Right forelimb (tissue), 1 donor: ENCODE measurements around the gene CFAP53.

Source experiments
- DNase-seq: peaks from one replicate; pipeline ENCODE4 v3.0.0-alpha.2; 2018

CFAP53 gene

DNA sequence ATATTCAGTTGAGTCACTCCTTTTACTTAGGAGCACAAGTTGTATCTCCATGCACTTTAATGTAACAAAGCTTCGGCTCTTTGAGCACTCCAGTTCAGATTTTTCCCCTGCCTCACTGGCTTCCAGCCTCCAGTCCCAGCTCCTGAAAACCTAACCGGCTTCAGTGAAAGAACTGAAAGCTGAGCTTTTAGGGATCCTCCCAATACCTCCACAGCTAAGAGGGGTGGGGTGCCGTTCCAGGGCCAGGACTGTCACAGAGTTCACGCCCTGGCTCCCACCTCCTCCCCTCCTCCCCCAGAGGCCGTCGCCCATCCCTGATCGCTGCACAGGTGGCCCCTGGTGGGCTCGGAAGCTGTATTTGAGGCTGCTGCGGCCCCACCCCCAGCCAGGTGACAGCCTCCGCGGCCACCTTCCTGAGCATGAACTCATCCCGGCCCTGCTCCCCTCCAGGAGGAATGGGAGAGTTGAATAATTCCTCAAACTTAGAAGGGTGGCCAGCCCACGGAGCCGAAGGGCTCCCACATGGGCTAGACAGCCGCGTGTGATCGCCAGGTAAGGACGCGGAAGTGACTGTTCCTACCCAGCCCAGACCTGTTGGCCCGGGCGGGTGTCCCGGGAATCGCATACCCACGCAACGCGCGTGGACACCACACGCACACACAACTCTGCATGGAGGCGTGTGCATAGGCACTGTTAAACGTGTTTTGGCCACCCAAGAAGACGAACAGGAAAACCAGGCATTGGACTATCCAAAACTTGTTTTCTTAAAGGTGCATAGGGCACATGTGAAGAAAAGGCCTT is 73.1 kb downstream of the CFAP53 start:
- no peak for DNase-seq

DNA sequence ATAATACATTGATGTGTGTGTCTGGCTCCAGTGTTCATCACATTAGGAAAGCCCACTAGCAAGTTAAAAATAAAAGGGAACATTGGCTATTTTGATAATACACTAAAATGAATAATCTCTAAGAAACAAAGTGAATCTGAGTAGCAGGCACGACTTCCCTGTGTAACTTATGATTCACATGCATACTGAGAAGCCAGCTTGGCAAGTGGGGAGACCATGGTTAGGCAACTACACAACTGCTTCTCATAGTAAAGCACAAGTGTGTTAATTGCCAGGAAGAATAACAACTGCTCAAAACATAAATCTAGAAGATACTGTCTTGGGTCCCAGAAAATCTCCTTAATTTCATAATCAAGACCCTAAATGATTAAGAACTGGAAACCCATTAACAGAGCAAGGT is 75.4 kb downstream of the CFAP53 start:
- DNase-seq: no peak

DNA sequence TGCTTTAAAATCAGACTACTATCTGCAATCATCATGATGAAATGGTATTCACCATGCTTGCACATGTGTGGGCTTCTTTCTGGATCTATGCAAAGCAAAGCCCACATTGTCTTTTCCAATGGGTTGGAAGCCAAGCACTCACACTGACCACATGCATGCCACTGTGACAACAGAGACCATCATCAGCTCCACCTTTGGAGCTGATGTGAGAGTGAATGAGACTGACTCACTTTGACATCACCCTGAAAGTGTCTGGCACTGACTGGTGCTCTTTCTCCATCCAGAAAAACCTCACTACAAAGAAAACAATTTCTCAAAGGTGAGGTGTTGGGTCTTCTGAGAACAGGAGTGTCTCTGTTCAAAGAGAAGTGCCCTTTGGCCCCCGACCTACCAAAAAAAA is 76.1 kb downstream of the CFAP53 start:
- no peak for DNase-seq

DNA sequence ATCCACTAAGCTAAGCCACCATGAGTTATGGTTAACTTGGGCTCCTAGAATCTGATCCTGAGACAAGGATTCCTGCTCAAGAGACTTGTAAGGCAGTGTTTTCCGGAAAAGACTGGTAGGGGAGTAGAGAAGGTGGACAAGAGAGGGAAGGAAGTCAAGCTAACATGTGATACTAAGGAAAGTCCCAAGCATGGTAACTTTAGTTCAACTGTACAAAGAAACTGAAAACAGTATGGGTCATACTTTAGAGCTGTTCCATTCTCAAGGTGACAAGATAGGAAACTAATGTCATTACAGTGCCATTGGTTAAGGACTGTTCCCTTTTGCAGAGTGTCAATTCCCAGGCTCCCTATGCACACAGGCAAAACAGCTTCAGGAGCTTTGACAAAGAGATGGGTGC is 77.1 kb downstream of the CFAP53 start:
- DNase-seq: no peak

DNA sequence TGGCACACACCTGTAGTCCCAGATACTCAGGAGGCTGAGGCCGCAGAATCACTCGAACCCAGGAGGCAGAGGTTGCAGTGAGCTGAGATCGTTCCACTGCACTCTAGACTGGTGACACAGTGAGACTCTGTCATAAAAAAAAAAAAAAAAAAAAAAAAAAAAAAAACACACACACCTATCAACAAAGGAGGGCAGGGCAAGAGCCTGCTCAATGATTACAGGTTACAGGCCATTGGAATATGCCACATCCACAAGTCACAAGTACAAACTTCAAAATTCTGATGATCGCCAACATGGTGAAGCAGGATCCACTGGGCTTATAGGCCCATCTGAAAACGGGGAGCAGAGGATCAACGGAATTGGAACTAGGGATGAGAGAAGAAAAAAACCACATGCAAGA is 77.6 kb downstream of the CFAP53 start:
- DNase-seq: no peak

DNA sequence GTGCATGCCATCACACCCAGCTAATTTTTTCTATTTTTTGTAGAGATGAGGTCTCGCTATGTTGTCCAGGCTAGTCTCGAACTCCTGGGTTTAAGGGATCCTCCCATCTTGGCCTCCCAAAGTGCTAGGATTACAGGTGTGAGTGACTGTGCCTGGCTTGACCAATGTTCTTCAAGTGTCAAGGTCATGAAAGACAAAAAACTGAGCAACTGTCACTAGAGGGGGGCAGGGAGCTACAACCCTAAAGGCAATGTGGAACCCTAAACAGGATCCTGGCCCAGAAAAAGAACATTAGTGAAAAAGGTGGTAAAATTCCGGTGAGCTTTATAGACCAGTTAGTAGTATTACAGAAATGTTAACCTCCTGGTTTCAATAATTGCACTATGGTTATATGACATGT is 78.6 kb downstream of the CFAP53 start:
- no peak for DNase-seq

DNA sequence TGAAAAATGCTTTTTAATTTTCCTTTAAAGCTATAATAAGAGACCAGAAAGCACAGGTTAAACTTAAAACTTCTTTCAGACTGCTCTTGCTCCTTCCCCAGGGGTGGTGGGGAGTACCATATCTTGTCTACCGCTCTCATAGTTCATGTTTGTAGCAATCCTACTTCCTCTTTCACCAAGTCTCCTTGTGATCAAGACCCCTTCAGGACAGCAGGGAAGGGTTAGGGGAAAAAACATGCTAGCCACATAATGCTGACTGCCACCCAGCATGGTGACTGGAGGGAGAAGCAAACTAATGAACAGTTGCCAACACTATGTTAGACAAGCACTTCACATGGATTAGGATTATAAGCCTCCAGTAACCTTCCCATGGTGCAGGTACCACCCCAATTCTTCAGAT is 79.9 kb downstream of the CFAP53 start:
- no peak for DNase-seq

DNA sequence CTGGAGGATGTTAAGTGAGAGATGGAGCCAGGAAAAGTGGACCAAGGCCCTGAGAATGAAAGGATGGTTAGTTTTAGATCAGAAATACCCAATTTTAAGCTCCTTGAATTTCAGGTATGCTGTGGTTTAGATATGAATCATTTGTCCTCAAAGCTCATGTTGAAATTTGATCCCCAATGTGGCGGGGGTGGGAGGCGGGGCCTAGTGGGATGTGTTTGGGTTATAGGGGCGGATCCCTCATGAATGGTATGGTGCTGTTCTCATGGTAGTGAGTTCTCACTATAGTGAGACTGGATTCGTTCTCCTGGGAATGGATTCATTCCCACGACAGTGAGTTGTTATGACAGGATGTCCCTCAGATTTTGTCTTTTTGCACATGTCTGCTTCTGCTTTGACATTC is 82.7 kb downstream of the CFAP53 start:
- DNase-seq: no peak

DNA sequence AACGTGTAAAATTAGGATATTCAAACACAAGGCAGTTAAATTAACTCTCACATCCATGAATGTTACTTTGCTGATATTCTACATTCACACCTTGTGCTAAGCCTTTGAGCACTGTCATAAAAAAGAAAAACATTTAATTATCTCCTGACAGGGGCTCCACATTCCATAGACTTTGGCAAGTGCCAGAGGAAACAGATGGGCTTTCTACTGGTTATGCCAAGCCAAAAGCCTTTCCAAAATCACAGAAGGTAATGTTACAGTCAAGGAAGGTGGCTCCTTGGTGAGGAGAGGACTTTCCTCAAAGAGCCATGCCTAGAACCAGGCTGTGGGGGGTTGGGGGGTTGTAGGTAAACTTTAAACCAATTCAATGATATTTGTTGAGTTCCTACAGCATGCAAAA is 83.8 kb downstream of the CFAP53 start:
- no peak for DNase-seq

DNA sequence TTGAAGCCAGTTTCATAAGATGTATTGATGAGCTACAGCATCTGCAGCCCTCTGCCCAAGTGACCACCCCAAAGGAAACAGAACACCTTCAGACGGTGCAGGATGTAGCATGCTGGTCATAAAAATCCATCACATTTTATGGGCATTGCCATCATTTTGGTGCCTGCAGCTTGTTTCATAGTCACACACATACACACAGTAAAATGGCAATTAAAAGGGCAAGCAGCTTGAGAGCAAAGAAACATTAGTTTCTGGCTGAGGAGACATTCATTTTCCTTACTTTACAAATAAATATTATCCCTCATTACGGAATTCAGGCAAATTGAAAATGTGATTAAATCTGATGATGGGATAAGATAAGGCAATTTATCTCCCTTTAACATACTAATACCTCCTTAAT is 84.7 kb downstream of the CFAP53 start:
- no peak for DNase-seq

DNA sequence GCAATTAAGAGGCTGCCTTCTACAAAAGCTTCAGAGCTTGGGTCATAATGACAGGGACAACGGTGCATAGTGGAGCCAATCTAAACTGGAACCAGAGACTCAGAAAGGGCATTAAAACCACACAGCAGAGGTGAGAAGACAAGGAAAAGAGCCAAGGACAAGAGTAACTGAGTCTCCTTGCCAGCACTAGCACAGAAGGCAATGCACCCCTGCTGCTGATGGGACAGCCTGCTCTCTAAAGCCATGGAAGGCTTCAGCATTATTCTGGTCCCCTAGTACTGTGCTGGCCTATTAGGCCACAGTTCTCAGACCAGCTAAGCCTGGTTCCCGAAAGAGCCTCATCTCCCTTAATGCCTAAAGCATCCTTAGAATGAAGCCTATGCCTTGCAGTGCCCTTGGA is 86.8 kb downstream of the CFAP53 start:
- DNase-seq: no peak

DNA sequence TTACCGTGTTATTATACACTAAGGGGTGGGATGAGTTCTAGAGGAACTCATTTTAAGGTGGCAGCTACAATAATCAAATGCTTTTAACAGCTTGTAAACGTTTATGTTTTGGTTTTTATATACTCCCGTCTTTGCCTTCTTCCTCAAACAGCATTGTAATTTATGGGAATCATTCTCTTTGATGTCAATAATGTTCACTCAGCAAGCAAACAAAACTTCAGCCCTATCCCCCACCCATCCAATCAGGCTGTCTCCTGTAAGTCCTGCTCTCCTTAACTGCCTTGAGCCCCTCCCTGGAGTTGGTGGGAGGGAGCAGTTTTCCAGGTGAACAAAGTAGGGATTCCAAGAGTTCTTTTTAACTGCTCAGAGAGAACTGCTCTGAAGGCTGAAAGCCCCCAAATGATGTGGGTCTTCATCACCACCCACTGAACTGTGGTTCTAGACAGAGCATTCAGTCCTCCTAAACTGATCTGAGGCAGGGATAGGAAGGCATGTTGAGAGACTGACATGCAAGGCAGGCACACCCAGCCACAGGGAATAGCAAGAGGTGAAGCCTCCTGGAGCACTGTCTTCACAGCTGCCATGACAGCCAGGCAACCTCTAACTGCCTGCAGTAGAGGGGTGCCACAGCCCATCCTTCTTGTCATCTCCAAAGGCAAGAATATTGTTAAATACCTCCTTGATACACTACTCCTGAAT is 88.9 kb downstream of the CFAP53 start:
- no peak for DNase-seq
